Endothelial cell of umbilical vein (primary cell): ENCODE data around the gene LDLRAD4. TPM values are rescaled to one million over a fixed set of nuclear protein-coding genes. Genes with fewer than 3 reads are reported as not detected.
A peak's percentile ranks its signal among the peaks of the same experiment; 100 is the strongest.

Experiments
- BruUV-seq: library from RNA; stranded (reverse); fragments of 400-500 nt; replicated peaks from 2 replicates; lab custom pipeline; 2021; lab: Mats Ljungman, UMichigan
- CTCF ChIA-PET: fragments of 300-600, 350-600 bp; sonication (Branson Sonifier 250); formaldehyde crosslinking; loops from one replicate; lab custom pipeline; 2021; ENCODE audit warnings: antibody characterized with exemption, inconsistent platforms; lab: Charles Lee
- POLR2A ChIA-PET: fragments of 300-600, 350-600 bp; sonication (Branson Sonifier 250); formaldehyde crosslinking; loops from one replicate; lab custom pipeline; 2021; ENCODE audit warnings: antibody characterized with exemption, inconsistent platforms; lab: Charles Lee
- DNase-seq: peaks from one replicate; pipeline ENCODE4 v3.0.0-alpha.2; 2011; ENCODE audit warnings: low read depth, low spot score
- FAIRE-seq: peaks from 2 replicates; lab custom pipeline; 2011; peaks lifted over from hg19 to GRCh38; lab: Jason Lieb, UNC
- H2AFZ ChIP-seq: 2 replicates; pipeline ENCODE4 v1.6.0; 2012; ENCODE audit warnings: low read depth, low read length, control low read depth, inconsistent platforms
- H3K27ac ChIP-seq: 2 replicates; pipeline ENCODE4 v1.5.1; 2011; ENCODE audit warnings: low read depth, mild to moderate bottlenecking, control low read depth, low read length, moderate library complexity; ENCODE audit not compliant: insufficient read depth
- H3K27me3 ChIP-seq, 2 experiments: 2 replicates each; pipeline versions ENCODE4 v1.6.0 to v1.6.1; 2011; ENCODE audit warnings: low read length in 2 of 2, mixed read lengths in 1 of 2; ENCODE audit not compliant: control insufficient read depth in 2 of 2, insufficient read depth in 2 of 2
- H3K36me3 ChIP-seq, 2 experiments: 2 replicates in 1 of 2; 3 replicates in 1 of 2; pipeline ENCODE4 v1.5.1; 2011; ENCODE audit warnings: low read length in 2 of 2, mild to moderate bottlenecking in 1 of 2, moderate library complexity in 1 of 2; ENCODE audit not compliant: control insufficient read depth in 2 of 2, insufficient read depth in 2 of 2; ENCODE audit errors: extremely low read depth in 1 of 2
- H3K4me1 ChIP-seq: 3 replicates; pipeline ENCODE4 v1.5.1; 2011; ENCODE audit warnings: mild to moderate bottlenecking, low read length; ENCODE audit not compliant: control insufficient read depth, insufficient read depth; ENCODE audit errors: extremely low read depth
- H3K4me2 ChIP-seq: 2 replicates; pipeline ENCODE4 v1.6.1; 2011; ENCODE audit warnings: low read length, control low read depth, mixed read lengths; ENCODE audit not compliant: insufficient read depth
- H3K4me3 ChIP-seq, 3 experiments: fragments of 200-600 bp in 1 of 3; sonication (generic), shearing (Covaris generic) in 1 of 3; replicated peaks in 1 of 3; 2 replicates each; pipeline ENCODE4 v1.5.1; 2011 to 2016; ENCODE audit warnings: control low read depth in 3 of 3, low read length in 3 of 3, mild to moderate bottlenecking in 2 of 3, inconsistent platforms in 1 of 3, low read depth in 1 of 3, moderate library complexity in 1 of 3; ENCODE audit not compliant: insufficient read depth in 1 of 3
- H3K79me2 ChIP-seq: 2 replicates; pipeline ENCODE4 v1.6.0; 2012; ENCODE audit warnings: low read length, inconsistent platforms; ENCODE audit not compliant: control insufficient read depth, insufficient read depth
- H3K9ac ChIP-seq: replicated peaks from 2 replicates; pipeline ENCODE3; 2011; ENCODE audit warnings: low read length, control low read depth; ENCODE audit not compliant: insufficient read depth; ENCODE audit errors: extremely low read depth
- H3K9me1 ChIP-seq: replicated peaks from 3 replicates; pipeline ENCODE4 v1.6.0; 2011; ENCODE audit warnings: mild to moderate bottlenecking, low read length; ENCODE audit not compliant: control insufficient read depth, insufficient read depth; ENCODE audit errors: extremely low read depth
- H3K9me3 ChIP-seq: replicated peaks from 2 replicates; pipeline ENCODE4 v1.5.1; 2012; ENCODE audit warnings: low read length, inconsistent platforms; ENCODE audit not compliant: control insufficient read depth, insufficient read depth
- H4K20me1 ChIP-seq: replicated peaks from 2 replicates; pipeline ENCODE3; 2011; ENCODE audit warnings: mild to moderate bottlenecking, low read length; ENCODE audit not compliant: control insufficient read depth, insufficient read depth; ENCODE audit errors: extremely low read depth
- EZH2 ChIP-seq: IDR thresholded peaks from 2 replicates; pipeline ENCODE4 v1.6.1; 2012; ENCODE audit warnings: borderline replicate concordance, low read depth, mild to moderate bottlenecking, moderate library complexity, low read length, inconsistent platforms; ENCODE audit not compliant: severe bottlenecking
- FOS ChIP-seq: IDR thresholded peaks from 2 replicates; pipeline ENCODE4 v1.6.1; 2011; ENCODE audit warnings: mild to moderate bottlenecking, low read length, moderate library complexity, borderline replicate concordance; ENCODE audit not compliant: insufficient read depth
- GATA2 ChIP-seq: IDR thresholded peaks from 2 replicates; pipeline ENCODE4 v1.7.0; 2011; ENCODE audit warnings: low read depth, mild to moderate bottlenecking, moderate library complexity, mixed read lengths, low read length; ENCODE audit not compliant: insufficient read length, insufficient read depth
- JUN ChIP-seq: IDR thresholded peaks from 2 replicates; pipeline ENCODE4 v1.6.1; 2011; ENCODE audit warnings: borderline replicate concordance, low read depth; ENCODE audit not compliant: insufficient read length, insufficient read depth
- MYC ChIP-seq: IDR thresholded peaks from one replicate; pipeline ENCODE4 v1.6.1; 2011; ENCODE audit warnings: mild to moderate bottlenecking, low read depth, low read length
- POLR2A ChIP-seq: IDR thresholded peaks from 2 replicates; pipeline ENCODE4 v1.6.1; 2012; ENCODE audit warnings: low read depth, mild to moderate bottlenecking, control low read depth, low read length
- POLR2AphosphoS5 ChIP-seq: IDR thresholded peaks from 2 replicates; pipeline ENCODE4 v1.6.1; 2012; ENCODE audit warnings: low read depth, mild to moderate bottlenecking, control low read depth, low read length, moderate library complexity; ENCODE audit not compliant: insufficient read depth
- dilution Hi-C: fragments of 300-500 bp; cut with MboI; formaldehyde crosslinking; loops from one replicate; pipeline ENCODE4 v1.15.0; 2019; ENCODE audit warnings: low sequenced_read_pairs; ENCODE audit not compliant: extremely low pct_ligation_motif_present
- intact Hi-C: fragments of 100-400 bp; cut with micrococcal nuclease; formaldehyde crosslinking; loops from one replicate; pipeline ENCODE4 v1.10.0; 2022
- polyA plus RNA-seq, 4 experiments: library from polyadenylated mRNA; depleted of rRNA in 3 of 4; stranded (reverse) in 3 of 4; unstranded in 1 of 4; fragments of >200 nt; gene quantifications; 2 replicates each; pipeline versions ENCODE4 v1.2.1 to v1.2.3, GENCODE V29; 2011 to 2012; ENCODE audit warnings: missing spikeins in 1 of 4
- total RNA-seq: library from RNA; stranded (reverse); gene quantifications from 2 replicates; pipeline ENCODE4 v1.2.3, GENCODE V29; 2021
- TF ChIP-seq, protein P1 (sequence below): IDR thresholded peaks from 2 replicates; pipeline ENCODE4 v1.6.1; 2011; ENCODE audit not compliant: insufficient read depth, insufficient read length
- TF ChIP-seq, protein P2 (sequence below), 2 donors: IDR thresholded peaks; 1 replicate in 1 of 2; 2 replicates in 1 of 2; pipeline ENCODE4 v1.5.1; 2011; ENCODE audit warnings: low read length in 2 of 2, mild to moderate bottlenecking in 2 of 2, moderate library complexity in 2 of 2, control low read depth in 1 of 2, inconsistent platforms in 1 of 2, low read depth in 1 of 2; ENCODE audit not compliant: insufficient read depth in 1 of 2; ENCODE audit errors: extremely low read depth in 1 of 2

Gene LDLRAD4
- total and polyA plus RNA-seq, 2 donors (not counting 3 experiments of a cell fraction or from before 2014, with no cell fraction given), result 5.2 to 6.5 TPM

DNA sequence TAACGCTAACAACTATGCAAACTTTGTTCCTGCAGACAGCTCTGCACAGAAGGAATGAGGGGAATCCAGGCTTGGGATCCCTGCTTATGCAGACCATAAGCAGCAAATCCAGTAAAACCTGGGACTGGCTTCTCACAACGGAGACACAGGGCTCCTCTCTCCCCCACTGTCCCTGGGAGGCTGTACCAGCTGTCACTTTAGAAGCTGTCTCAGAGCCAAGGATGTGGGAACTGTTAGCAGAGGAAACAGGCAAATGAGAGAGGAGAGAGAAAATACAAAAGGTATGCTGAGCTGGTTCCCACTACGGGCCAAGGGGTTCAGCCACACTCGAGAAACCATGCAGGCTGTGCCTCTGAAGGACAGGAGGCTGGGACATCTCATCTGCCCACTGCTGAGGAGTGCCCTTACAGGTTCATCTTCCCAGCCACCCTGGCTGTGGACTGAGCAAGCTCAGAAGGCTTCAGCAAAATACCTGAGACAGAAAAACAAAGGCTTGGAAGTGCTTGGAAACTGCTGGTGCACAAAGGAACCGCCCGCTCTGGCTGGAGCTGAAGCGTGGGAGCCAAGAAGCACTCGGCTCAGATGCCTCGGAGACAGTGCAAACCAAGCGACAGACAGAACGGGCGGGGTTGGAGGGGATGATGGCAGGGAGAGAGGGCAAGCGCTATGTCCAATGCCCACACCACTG is 435.3 kb downstream of the LDLRAD4 start:
- Histone ChIP-seq H3K36me3 (no peaks in the 10 kb centered on the region), H3K4me1 (peaks cover 12% of the 10 kb centered on the region), H3K9ac (no peak overlapping the region), H3K9me1 (no peaks in the 10 kb centered on the region), H3K27me3 (no peaks in the 10 kb centered on the region), H3K4me3 (no peak overlapping the region), H2AFZ (no peak overlapping the region), H4K20me1 (no peaks in the 10 kb centered on the region), H3K9me3 (no peaks in the 10 kb centered on the region), H3K4me2 (no peak overlapping the region), H3K79me2 (no peaks in the 10 kb centered on the region), H3K27ac (no peak overlapping the region)
- DNase-seq (no peak), FAIRE-seq (no peak)
- POLR2A ChIA-PET, result no interaction called here
- no TSS peak for BruUV-seq
- intact Hi-C loops, result no loop called here
- TF ChIP-seq GATA2 (no peak), EZH2 (no peak), JUN (no peak)
- dilution Hi-C loops, result no loop called here
- CTCF ChIA-PET, result no interaction called here

DNA sequence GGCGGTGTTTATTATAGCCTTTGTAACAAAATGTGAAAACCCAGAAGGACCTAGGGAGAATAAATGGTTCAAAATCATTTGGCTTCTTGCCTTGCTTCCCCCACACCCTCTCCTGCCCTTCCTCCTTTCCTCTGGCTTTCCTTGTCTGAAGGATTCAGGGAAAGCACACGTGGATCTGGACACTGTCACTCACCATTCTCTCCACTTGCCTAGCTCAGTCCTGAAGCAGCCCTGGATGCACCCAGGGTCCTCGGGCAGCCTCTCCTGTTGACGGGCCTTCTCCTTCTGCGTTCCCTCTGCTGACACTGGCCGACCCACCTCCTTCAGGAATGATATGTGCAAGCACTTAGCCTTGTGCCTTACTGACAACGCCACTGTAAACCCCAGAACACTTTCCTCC is 439.4 kb downstream of the LDLRAD4 start:
- H3K9me3 ChIP-seq, result no peaks in the 10 kb centered on the region
- no peak overlapping the region for H3K9ac ChIP-seq
- no peak overlapping the region for H3K4me3 ChIP-seq
- H3K4me2 ChIP-seq, result no peak overlapping the region
- H2AFZ ChIP-seq, result no peak overlapping the region
- POLR2A ChIA-PET, result no interaction called here
- H3K27ac ChIP-seq, result no peak overlapping the region
- intact Hi-C loops, result loop anchor here (5.0 kb wide), 1 partner anchor 139 kb away; no protein-coding TSS in a partner anchor
- no peaks in the 10 kb centered on the region for H4K20me1 ChIP-seq
- H3K27me3 ChIP-seq, result no peaks in the 10 kb centered on the region
- dilution Hi-C loops, result no loop called here
- no TSS peak for BruUV-seq
- CTCF ChIA-PET, result no interaction called here
- peak; percentile 38 for DNase-seq
- peaks cover 30% of the 10 kb centered on the region for H3K4me1 ChIP-seq
- no peaks in the 10 kb centered on the region for H3K79me2 ChIP-seq
- H3K36me3 ChIP-seq, result no peaks in the 10 kb centered on the region
- no peaks in the 10 kb centered on the region for H3K9me1 ChIP-seq
- no peak for TF ChIP-seq POLR2A
- TF ChIP-seq JUN, result no peak
- no peak for TF ChIP-seq POLR2AphosphoS5
- TF ChIP-seq, protein P1, sequence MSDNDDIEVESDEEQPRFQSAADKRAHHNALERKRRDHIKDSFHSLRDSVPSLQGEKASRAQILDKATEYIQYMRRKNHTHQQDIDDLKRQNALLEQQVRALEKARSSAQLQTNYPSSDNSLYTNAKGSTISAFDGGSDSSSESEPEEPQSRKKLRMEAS, result no peak
- TF ChIP-seq MYC, result no peak
- no peak for TF ChIP-seq FOS
- TF ChIP-seq, protein P2, sequence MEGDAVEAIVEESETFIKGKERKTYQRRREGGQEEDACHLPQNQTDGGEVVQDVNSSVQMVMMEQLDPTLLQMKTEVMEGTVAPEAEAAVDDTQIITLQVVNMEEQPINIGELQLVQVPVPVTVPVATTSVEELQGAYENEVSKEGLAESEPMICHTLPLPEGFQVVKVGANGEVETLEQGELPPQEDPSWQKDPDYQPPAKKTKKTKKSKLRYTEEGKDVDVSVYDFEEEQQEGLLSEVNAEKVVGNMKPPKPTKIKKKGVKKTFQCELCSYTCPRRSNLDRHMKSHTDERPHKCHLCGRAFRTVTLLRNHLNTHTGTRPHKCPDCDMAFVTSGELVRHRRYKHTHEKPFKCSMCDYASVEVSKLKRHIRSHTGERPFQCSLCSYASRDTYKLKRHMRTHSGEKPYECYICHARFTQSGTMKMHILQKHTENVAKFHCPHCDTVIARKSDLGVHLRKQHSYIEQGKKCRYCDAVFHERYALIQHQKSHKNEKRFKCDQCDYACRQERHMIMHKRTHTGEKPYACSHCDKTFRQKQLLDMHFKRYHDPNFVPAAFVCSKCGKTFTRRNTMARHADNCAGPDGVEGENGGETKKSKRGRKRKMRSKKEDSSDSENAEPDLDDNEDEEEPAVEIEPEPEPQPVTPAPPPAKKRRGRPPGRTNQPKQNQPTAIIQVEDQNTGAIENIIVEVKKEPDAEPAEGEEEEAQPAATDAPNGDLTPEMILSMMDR (IDR thresholded peaks at IDR 0.05; ENCODE audit: extremely low read depth in 1 of 2, insufficient read depth in 1 of 2, low read depth in 1 of 2, low read length in 2 of 2), result no peak
- no peak for TF ChIP-seq GATA2
- TF ChIP-seq EZH2, result no peak
- FAIRE-seq, result no peak
